ENCODE measurements around the gene TAF1C.

The TAF1C gene

GRCh38 chr16:84184775-84185174, 2.1 kb downstream of the TAF1C start:
- H3K4me3 ChIP-seq (ENCODE audit: control insufficient read depth, low read depth, low read length): no peak overlapping the region
- no peak for DNase-seq (ENCODE audit: low read depth)
- TF ChIP-seq CTCF (IDR thresholded peaks at IDR 0.05; ENCODE audit: control insufficient read depth, insufficient read depth, low read depth, low read length, missing control alignments): no peak

GRCh38 chr16:84183911-84184591, 2.8 kb downstream of the TAF1C start:
- TF ChIP-seq CTCF (IDR thresholded peaks at IDR 0.05; ENCODE audit: control insufficient read depth, insufficient read depth, low read depth, low read length, missing control alignments): peak; percentile 38
- no peak for DNase-seq (ENCODE audit: low read depth)
- H3K4me3 ChIP-seq (ENCODE audit: control insufficient read depth, low read depth, low read length): no peak overlapping the region

GRCh38 chr16:84183572-84183875, 3.3 kb downstream of the TAF1C start:
- H3K4me3 ChIP-seq (ENCODE audit: control insufficient read depth, low read depth, low read length): no peak overlapping the region
- no peak for TF ChIP-seq CTCF (IDR thresholded peaks at IDR 0.05; ENCODE audit: control insufficient read depth, insufficient read depth, low read depth, low read length, missing control alignments)
- DNase-seq (ENCODE audit: low read depth): no peak

- H3K4me3 ChIP-seq (ENCODE audit: control insufficient read depth, low read depth, low read length): no peak overlapping the region
- TF ChIP-seq CTCF (IDR thresholded peaks at IDR 0.05; ENCODE audit: control insufficient read depth, insufficient read depth, low read depth, low read length, missing control alignments): no peak
- DNase-seq (ENCODE audit: low read depth): no peak
These were observed 3.9 kb downstream of the TAF1C start for GRCh38 chr16:84182680-84183571.

- TF ChIP-seq CTCF (IDR thresholded peaks at IDR 0.05; ENCODE audit: control insufficient read depth, insufficient read depth, low read depth, low read length, missing control alignments): no peak
- H3K4me3 ChIP-seq (ENCODE audit: control insufficient read depth, low read depth, low read length): no peak overlapping the region
- DNase-seq (ENCODE audit: low read depth): no peak
These were observed 4.8 kb downstream of the TAF1C start for GRCh38 chr16:84182104-84182503.

- DNase-seq (ENCODE audit: low read depth): no peak
- no peak overlapping the region for H3K4me3 ChIP-seq (ENCODE audit: control insufficient read depth, low read depth, low read length)
- TF ChIP-seq CTCF (IDR thresholded peaks at IDR 0.05; ENCODE audit: control insufficient read depth, insufficient read depth, low read depth, low read length, missing control alignments): no peak
These were observed 5.5 kb downstream of the TAF1C start for GRCh38 chr16:84181144-84181915.

Measured in AG09309 (cell line).